Cardiac muscle cell (in vitro differentiated cells and primary cell): Measurements from ENCODE around the gene ZNF483. TPM values are rescaled to one million over a fixed set of nuclear protein-coding genes. Genes with fewer than 3 reads are reported as not detected.
A peak's percentile ranks its signal among the peaks of the same experiment; 100 is the strongest.

Experiments
- DNase-seq, 2 donors: peaks; one replicate each; pipeline versions ENCODE4 v3.0.0 to v3.0.0-alpha.2; 2010 to 2017; ENCODE audit warnings: low read depth in 1 of 2, low spot score in 1 of 2
- H3K27ac ChIP-seq: fragments of 200-600 bp; sonication (generic); 2 replicates; pipeline ENCODE4 v1.5.1; 2016
- H3K27me3 ChIP-seq: fragments of 200-600 bp; sonication (generic); 2 replicates; pipeline ENCODE4 v1.6.0; 2016; ENCODE audit warnings: control low read depth
- H3K36me3 ChIP-seq: fragments of 200-600 bp; sonication (generic); 2 replicates; pipeline ENCODE4 v1.5.1; 2016; ENCODE audit warnings: control low read depth
- H3K4me1 ChIP-seq: fragments of 200-600 bp; sonication (generic); 2 replicates; pipeline ENCODE4 v1.8.1; 2017; ENCODE audit warnings: low read depth, mild to moderate bottlenecking, mixed run types
- H3K4me3 ChIP-seq: fragments of 200-600 bp; sonication (generic); 2 replicates; pipeline ENCODE4 v1.5.1; 2016; ENCODE audit warnings: mild to moderate bottlenecking
- H3K9me3 ChIP-seq: fragments of 200-600 bp; sonication (generic); 2 replicates; pipeline ENCODE4 v1.5.1; 2017; ENCODE audit warnings: low read depth, mild to moderate bottlenecking, control low read depth
- polyA plus RNA-seq: library from polyadenylated mRNA; unstranded; fragments of >200 nt; fragmentation: Nextera tagmentation; extraction: Ambion mirVana; gene quantifications from 2 replicates; pipeline ENCODE4 v1.2.1, GENCODE V29; 2016
- total RNA-seq: library from RNA; depleted of rRNA; stranded (reverse); fragments of >200 nt; gene quantifications from 2 replicates; pipeline ENCODE4 v1.2.3, GENCODE V29; 2016
- TF ChIP-seq, protein P1 (sequence below): IDR thresholded peaks from 2 replicates; pipeline ENCODE4 v1.5.1; 2012; ENCODE audit warnings: low read depth, mild to moderate bottlenecking, low read length

The ZNF483 gene
- total and polyA plus RNA-seq, 2 experiments from 2014 or later = 2.2 to 7.2 TPM

DNA sequence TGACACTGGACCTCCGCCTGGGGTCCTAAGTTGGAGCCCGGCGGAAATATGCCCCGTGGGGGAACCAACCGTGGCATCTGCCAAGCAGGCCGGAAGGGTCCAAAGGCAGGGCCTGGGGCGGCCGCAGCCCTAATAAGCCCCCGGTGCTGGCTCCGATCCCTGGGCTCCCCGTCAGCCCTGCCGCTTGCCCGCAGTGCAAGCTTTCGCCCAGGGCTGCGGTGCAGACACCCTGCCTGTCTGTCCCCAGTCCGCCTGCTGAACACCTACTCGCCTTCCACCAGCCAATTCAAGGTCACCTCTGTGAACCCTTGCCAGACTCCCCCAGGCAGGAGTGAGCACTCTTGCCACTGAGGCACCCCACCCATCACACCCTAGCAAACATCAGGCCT, 75.0 kb downstream of the ZNF483 start:
- no peaks in the 10 kb centered on the region for H3K4me1 ChIP-seq
- H3K9me3 ChIP-seq = no peaks in the 10 kb centered on the region
- no peak for DNase-seq
- H3K36me3 ChIP-seq = peaks cover 5% of the 10 kb centered on the region
- H3K27ac ChIP-seq = no peak overlapping the region
- peak overlapping the region; percentile 60 for H3K4me3 ChIP-seq
- H3K27me3 ChIP-seq = no peaks in the 10 kb centered on the region
- TF ChIP-seq, protein P1, sequence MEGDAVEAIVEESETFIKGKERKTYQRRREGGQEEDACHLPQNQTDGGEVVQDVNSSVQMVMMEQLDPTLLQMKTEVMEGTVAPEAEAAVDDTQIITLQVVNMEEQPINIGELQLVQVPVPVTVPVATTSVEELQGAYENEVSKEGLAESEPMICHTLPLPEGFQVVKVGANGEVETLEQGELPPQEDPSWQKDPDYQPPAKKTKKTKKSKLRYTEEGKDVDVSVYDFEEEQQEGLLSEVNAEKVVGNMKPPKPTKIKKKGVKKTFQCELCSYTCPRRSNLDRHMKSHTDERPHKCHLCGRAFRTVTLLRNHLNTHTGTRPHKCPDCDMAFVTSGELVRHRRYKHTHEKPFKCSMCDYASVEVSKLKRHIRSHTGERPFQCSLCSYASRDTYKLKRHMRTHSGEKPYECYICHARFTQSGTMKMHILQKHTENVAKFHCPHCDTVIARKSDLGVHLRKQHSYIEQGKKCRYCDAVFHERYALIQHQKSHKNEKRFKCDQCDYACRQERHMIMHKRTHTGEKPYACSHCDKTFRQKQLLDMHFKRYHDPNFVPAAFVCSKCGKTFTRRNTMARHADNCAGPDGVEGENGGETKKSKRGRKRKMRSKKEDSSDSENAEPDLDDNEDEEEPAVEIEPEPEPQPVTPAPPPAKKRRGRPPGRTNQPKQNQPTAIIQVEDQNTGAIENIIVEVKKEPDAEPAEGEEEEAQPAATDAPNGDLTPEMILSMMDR = no peak

DNA sequence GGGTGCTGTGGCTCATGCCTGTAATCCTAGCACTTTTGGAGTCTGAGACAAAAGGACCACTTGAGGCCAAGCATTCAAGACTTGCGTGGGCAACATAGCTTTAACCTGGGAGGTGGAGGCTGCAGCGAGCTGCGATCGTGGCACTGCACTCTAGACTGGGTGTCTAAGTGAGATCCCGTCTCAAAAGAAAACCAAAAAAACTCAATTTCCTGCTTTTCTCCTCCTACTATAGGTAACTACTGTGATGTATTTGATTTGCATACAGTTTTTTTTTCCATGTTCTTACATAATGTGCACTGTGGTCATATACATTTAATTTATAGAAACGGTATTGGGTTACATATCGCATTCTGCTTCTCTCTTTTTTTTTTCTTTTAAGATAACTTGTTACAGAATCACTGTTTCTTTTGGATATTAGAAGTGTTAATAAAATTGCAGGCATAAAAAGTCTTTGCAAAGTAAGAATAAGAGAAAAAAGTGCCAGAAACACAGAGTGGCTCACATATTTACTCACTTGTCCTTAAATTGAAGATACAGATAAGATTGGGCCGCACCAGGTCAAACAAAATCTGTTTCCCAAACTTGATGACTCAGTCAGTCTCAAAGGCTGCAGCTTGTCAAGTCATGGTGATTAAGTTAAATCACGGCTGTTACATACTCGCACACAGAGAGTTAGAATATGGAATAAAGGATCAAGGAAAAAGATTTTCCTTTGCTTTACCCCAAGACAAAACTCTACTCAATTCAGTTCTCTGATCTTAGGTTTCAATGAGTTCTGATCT, 76.4 kb downstream of the ZNF483 start:
- peak in 1 of 2 donors; percentile 70 for DNase-seq
- no peak overlapping the region for H3K27ac ChIP-seq

DNA sequence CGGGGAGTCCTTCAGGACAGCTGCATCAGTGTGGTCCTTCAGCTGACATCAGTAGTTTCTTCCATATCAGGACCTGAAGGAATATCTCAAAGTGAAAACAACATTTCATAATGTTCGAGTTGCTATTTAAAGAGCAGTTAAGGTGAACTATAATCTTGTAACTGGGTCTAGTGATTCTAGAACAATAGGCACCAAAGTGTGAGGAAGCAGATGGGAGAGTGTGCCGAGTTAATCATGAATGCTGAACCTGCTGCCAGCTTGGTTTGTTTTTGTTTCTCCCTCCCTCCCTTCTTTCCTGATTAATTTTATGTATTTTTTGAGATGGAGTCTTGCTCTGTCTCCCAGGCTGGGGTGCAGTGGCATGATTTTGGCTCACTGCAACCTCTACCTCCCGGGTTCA, 78.1 kb downstream of the ZNF483 start:
- Histone ChIP-seq H3K27ac (no peak overlapping the region), H3K27me3 (no peaks in the 10 kb centered on the region), H3K36me3 (no peaks in the 10 kb centered on the region), H3K4me1 (no peaks in the 10 kb centered on the region), H3K4me3 (no peak overlapping the region), H3K9me3 (no peaks in the 10 kb centered on the region)
- TF ChIP-seq, protein P1 = no peak
- DNase-seq = peak in 1 of 2 donors; percentile 26

More for the DNA sequence above, 76.4 kb downstream of the ZNF483 start:
- Histone ChIP-seq H3K4me3 (no peak overlapping the region), H3K36me3 (no peaks in the 10 kb centered on the region), H3K9me3 (no peaks in the 10 kb centered on the region), H3K27me3 (no peaks in the 10 kb centered on the region), H3K4me1 (no peaks in the 10 kb centered on the region)
- TF ChIP-seq, protein P1 = no peak

DNA sequence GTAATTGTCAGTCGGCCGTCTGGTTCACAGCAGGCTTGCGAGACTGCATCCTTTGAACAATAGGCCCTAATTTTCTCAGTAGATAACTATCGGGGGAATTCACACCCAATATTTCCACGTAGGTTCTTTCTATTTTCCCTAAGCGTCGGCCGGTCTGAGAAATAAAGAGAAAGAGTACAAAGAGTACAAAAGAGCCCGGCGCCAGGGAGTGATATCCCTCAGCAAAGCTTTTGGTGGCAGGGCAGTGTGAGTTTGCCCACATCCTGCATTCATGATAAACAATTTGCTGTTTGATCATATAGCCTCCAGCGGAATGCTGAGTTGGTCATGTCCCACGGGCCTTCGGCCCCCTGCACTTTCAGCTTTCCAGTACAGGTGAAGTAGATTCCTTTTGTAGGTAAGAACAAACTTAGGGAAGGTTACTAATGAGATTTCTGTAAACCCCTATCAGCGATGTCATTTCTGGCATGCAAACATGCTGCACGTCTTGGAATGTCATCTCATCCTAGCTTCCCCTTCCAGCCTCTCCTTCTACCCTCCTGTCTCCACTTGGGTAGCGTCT, 79.2 kb downstream of the ZNF483 start:
- H3K9me3 ChIP-seq = no peaks in the 10 kb centered on the region
- H3K27ac ChIP-seq = no peak overlapping the region
- TF ChIP-seq, protein P1 = no peak
- H3K4me1 ChIP-seq = no peaks in the 10 kb centered on the region
- H3K4me3 ChIP-seq = no peak overlapping the region
- no peak for DNase-seq
- H3K27me3 ChIP-seq = no peaks in the 10 kb centered on the region
- no peaks in the 10 kb centered on the region for H3K36me3 ChIP-seq

DNA sequence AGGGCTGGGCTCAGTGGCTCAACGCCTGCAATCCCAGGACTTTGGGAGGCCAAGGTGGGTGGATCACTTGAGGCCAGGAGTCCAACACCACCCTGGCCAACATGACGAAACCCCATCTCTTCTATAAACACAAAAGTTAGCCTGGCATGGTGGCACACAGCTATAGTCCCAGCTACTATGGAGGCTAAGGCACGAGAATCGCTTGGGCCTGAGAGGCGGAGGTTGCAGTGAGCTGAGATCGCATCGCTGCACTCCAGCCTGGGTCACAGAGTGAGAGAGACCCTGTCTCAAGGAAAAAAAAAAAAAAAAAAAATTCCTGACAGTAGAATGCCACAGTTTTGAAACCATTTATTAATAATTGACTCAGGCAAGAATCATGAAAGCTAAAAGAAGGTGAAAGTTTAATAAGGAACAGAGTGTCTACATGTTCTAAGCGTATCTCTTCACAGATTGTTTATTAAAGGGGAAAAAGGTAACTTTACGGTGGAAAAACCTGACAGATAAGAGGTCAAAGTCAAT, 80.1 kb downstream of the ZNF483 start:
- TF ChIP-seq, protein P1 = no peak
- no peaks in the 10 kb centered on the region for H3K9me3 ChIP-seq
- H3K27me3 ChIP-seq = no peaks in the 10 kb centered on the region
- no peaks in the 10 kb centered on the region for H3K36me3 ChIP-seq
- H3K4me1 ChIP-seq = no peaks in the 10 kb centered on the region
- DNase-seq = no peak
- H3K27ac ChIP-seq = no peak overlapping the region
- H3K4me3 ChIP-seq = no peak overlapping the region
